IPS-18a (cell line): ENCODE results near the gene FAM83B.

Experiments used
- H3K27ac ChIP-seq: one replicate; pipeline ENCODE4 v1.5.1; 2013; ENCODE audit warnings: low read length
- H3K27me3 ChIP-seq: one replicate; pipeline ENCODE4 v1.6.1; 2013; ENCODE audit warnings: mild to moderate bottlenecking, low read length; ENCODE audit not compliant: control insufficient read depth, insufficient read depth
- H3K36me3 ChIP-seq: one replicate; pipeline ENCODE4 v1.6.1; 2013; ENCODE audit warnings: low read depth, low read length; ENCODE audit not compliant: control insufficient read depth
- H3K4me1 ChIP-seq: one replicate; pipeline ENCODE4 v1.6.1; 2013; ENCODE audit warnings: low read depth, low read length; ENCODE audit not compliant: control insufficient read depth
- H3K4me3 ChIP-seq: one replicate; pipeline ENCODE4 v1.5.1; 2013; ENCODE audit warnings: low read length
- H3K9ac ChIP-seq: one replicate; pipeline ENCODE4 v1.6.1; 2013; ENCODE audit warnings: mild to moderate bottlenecking, low read length, moderate library complexity
- H3K9me3 ChIP-seq: one replicate; pipeline ENCODE4 v1.6.1; 2013; ENCODE audit warnings: low read depth, low read length; ENCODE audit not compliant: control insufficient read depth

FAM83B gene

GRCh38 chr6:54861905-54862616 is 15.5 kb downstream of the FAM83B start:
- no peak overlapping the region for H3K9ac ChIP-seq
- H3K27me3 ChIP-seq: no peaks in the 10 kb centered on the region
- no peaks in the 10 kb centered on the region for H3K9me3 ChIP-seq
- H3K27ac ChIP-seq: no peak overlapping the region
- peaks cover 12% of the 10 kb centered on the region for H3K4me1 ChIP-seq
- no peaks in the 10 kb centered on the region for H3K36me3 ChIP-seq
- H3K4me3 ChIP-seq: no peak overlapping the region

DNA sequence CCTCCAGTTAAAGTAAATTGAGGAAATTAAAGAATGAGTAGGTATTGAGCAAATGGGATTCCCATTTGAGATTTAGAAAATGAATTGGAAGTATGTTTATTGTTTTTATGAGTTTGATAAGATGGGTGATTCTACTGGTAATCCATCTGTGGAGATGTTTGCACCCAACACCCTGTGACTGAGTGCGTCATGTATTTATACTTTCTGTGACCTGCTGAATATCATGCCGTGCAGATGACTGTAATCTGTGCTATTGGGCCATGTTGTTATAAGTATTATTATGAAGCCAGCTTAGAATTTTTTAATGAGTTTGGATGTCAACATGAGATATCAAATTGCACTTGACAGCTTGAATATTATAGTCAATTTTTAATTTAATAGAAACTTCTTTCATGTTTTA is 17.7 kb downstream of the FAM83B start:
- no peak overlapping the region for H3K27ac ChIP-seq
- no peaks in the 10 kb centered on the region for H3K27me3 ChIP-seq
- H3K9ac ChIP-seq: no peak overlapping the region
- H3K9me3 ChIP-seq: no peaks in the 10 kb centered on the region
- no peaks in the 10 kb centered on the region for H3K36me3 ChIP-seq
- no peak overlapping the region for H3K4me3 ChIP-seq
- peaks cover 9% of the 10 kb centered on the region for H3K4me1 ChIP-seq

DNA sequence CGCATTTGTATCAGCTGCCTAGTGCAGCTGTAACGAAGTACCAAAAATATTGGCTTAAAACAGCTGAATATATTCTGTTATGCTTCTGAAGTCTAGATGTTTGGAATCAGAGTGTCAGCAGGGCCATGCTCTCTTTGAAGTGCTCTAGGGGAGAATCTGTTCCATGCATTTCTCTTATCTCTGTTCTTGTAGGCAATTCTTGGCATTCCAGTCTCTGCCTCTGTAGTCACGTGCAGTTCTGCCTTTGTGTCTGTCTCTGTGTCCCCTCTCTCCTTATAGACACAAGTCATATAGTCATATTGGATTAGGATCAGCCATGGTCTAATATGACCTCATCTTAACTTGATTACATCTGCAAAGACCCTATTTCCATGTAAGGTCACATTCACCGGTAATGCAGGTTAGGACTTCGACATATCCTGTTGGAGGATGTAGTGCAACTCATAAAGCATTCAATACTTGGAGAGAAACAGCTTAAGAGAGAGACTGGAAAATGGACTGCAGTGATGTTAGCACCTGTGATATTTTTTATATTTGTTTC is 18.6 kb downstream of the FAM83B start:
- Histone ChIP-seq H3K9me3 (no peaks in the 10 kb centered on the region), H3K27ac (no peak overlapping the region), H3K4me3 (no peak overlapping the region), H3K4me1 (peaks cover 5% of the 10 kb centered on the region), H3K9ac (no peak overlapping the region), H3K27me3 (no peaks in the 10 kb centered on the region), H3K36me3 (no peaks in the 10 kb centered on the region)

DNA sequence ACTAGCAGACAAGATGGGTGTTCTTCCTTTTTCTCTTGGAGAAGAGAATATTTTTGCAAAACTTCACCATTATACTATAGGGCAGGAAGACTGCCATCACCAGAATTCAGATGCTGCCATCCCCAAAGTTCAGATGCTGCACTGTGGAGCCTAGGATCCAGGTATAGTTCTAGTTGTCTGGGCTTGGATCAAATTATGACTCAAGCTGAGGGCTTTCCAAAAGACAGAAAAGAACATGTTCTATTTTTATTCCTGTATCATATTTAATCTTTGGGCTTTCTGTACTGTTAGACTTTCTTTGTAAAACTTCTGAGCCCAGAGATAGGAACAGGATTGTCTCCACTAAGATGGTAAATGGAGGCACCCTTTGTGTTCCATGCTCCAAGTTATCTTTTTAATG is 22.0 kb downstream of the FAM83B start:
- Histone ChIP-seq H3K9ac (no peak overlapping the region), H3K4me1 (no peaks in the 10 kb centered on the region), H3K4me3 (no peak overlapping the region), H3K36me3 (no peaks in the 10 kb centered on the region), H3K27me3 (no peaks in the 10 kb centered on the region), H3K27ac (no peak overlapping the region), H3K9me3 (no peaks in the 10 kb centered on the region)

- Histone ChIP-seq H3K9me3 (no peaks in the 10 kb centered on the region), H3K27me3 (no peaks in the 10 kb centered on the region), H3K4me3 (no peak overlapping the region), H3K4me1 (no peaks in the 10 kb centered on the region), H3K36me3 (no peaks in the 10 kb centered on the region), H3K9ac (no peak overlapping the region), H3K27ac (no peak overlapping the region)
These were observed 27.0 kb downstream of the FAM83B start for GRCh38 chr6:54873599-54873998.

DNA sequence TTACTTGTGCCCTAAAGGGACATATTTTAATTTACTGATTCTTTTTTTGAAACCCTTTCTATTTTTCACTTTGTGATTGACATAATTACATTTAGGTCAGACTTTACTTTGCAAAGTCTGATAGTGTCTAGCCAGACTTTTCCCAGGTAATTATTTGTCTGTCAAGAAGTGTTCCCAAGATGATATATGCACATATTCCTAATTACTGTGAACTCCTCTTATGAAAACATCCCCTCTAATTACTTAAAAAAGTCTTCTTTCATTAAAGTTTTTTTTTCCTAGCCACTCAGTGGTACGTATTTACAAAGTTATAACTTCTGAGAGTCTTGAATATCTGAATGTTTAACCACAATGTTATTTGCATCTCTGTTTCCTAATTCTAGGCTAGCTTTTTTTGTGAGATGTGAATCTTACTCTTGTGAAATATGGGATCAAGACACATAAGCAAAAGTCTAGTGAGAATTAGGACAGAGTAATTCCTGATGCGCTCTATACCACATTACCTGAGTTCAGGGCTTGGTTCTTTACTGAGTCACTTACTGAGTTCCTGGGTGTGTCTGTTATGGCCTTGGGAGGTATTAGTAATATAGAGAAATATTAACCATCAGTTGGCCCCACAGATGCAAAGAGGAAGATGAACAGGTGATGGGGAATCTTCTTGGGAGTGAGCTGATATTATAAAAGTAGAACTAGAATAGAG is 27.9 kb downstream of the FAM83B start:
- Histone ChIP-seq H3K9ac (no peak overlapping the region), H3K9me3 (no peaks in the 10 kb centered on the region), H3K36me3 (no peaks in the 10 kb centered on the region), H3K4me1 (no peaks in the 10 kb centered on the region), H3K27ac (no peak overlapping the region), H3K27me3 (no peaks in the 10 kb centered on the region), H3K4me3 (no peak overlapping the region)

DNA sequence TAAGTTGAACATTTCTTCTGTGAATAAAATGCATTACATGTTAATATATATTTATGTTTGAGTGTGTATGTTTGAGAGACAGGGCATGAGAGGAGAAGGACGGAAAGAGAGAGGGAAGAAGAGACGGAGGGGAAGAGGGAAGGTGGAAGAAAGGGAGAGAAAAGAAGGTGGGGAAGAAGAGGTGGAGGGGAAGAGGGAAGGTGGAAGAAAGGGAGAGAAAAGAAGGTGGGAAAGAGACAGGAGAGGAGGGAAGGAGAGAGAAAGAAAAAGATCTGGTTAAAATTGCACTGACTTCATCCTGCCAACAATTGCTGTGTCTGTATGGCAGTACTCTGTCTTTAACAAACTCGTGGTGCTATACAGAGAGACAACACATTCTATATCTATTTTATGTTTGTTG is 29.0 kb downstream of the FAM83B start:
- Histone ChIP-seq H3K27ac (no peak overlapping the region), H3K4me3 (no peak overlapping the region), H3K4me1 (no peaks in the 10 kb centered on the region), H3K36me3 (no peaks in the 10 kb centered on the region), H3K27me3 (no peaks in the 10 kb centered on the region), H3K9ac (no peak overlapping the region), H3K9me3 (no peaks in the 10 kb centered on the region)

DNA sequence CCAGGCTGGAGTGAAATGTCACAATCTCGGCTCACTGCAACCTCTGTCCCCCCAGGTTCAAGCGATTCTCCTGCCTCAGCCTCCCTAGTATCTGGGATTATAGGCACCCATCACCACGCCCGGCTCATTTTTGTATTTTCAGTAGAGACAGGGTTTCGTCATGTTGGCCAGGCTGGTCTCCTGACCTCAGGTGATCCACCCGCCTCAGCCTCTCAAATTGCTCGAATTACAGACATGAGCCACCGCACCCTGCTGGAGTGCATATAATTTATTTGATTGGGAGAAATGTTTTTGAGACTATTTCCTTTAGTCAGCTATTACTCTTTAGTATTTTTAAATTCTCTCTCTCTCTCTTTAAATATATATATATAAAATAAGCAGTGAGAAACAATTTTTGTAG is 29.8 kb downstream of the FAM83B start:
- Histone ChIP-seq H3K27ac (no peak overlapping the region), H3K4me3 (no peak overlapping the region), H3K9ac (no peak overlapping the region), H3K27me3 (no peaks in the 10 kb centered on the region), H3K4me1 (no peaks in the 10 kb centered on the region), H3K36me3 (no peaks in the 10 kb centered on the region), H3K9me3 (no peaks in the 10 kb centered on the region)

- H3K27me3 ChIP-seq: no peaks in the 10 kb centered on the region
- no peak overlapping the region for H3K27ac ChIP-seq
- no peaks in the 10 kb centered on the region for H3K9me3 ChIP-seq
- no peaks in the 10 kb centered on the region for H3K36me3 ChIP-seq
- H3K9ac ChIP-seq: no peak overlapping the region
- no peaks in the 10 kb centered on the region for H3K4me1 ChIP-seq
- no peak overlapping the region for H3K4me3 ChIP-seq
These were observed 30.3 kb downstream of the FAM83B start for GRCh38 chr6:54876871-54877270.

DNA sequence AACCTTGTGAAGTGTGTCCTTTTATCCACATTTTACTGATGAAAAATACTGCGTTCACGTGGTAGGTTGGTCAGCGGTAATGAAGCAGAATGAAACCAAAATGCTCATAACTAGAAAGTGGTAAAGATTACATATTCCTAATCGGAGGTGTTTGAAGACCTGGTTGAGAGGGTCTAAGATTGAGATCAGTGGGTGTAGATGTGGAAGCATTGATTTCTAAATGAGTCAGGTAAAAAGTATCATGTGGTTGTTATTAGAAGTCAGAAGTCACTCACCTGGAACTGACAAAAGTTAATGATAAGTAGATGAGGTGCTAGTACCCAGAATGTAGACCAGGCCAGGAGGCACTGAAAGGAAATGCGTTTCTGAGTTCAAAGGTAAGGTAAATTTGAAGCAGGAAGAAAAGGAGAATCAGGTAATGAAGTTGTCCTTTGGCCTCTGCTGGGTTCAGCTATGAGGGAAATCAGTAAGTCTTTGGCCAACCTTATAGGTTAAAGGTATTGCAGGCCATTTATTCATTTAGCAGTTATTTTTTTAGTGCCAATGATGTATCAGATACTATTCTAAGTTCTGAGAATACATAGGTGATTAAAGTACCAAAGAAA is 31.2 kb downstream of the FAM83B start:
- no peak overlapping the region for H3K4me3 ChIP-seq
- H3K27ac ChIP-seq: no peak overlapping the region
- no peaks in the 10 kb centered on the region for H3K27me3 ChIP-seq
- H3K36me3 ChIP-seq: no peaks in the 10 kb centered on the region
- H3K4me1 ChIP-seq: no peaks in the 10 kb centered on the region
- H3K9ac ChIP-seq: no peak overlapping the region
- H3K9me3 ChIP-seq: no peaks in the 10 kb centered on the region

- Histone ChIP-seq H3K4me1 (no peaks in the 10 kb centered on the region), H3K36me3 (no peaks in the 10 kb centered on the region), H3K27me3 (no peaks in the 10 kb centered on the region), H3K27ac (no peak overlapping the region), H3K9ac (no peak overlapping the region), H3K9me3 (no peaks in the 10 kb centered on the region), H3K4me3 (no peak overlapping the region)
These were observed 32.1 kb downstream of the FAM83B start for GRCh38 chr6:54878718-54879117.
